Endothelial cell (in vitro differentiated cells): Measurements from ENCODE around the gene ZNF560. TPM values are rescaled to one million over a fixed set of nuclear protein-coding genes. Genes with fewer than 3 reads are reported as not detected.

Source experiments
- DNase-seq: peaks from one replicate; pipeline ENCODE4 v3.0.0; 2021; ENCODE audit warnings: low spot score
- H3K27ac Mint-ChIP-seq: one replicate; pipeline ENCODE4 v1.8.0; 2021; ENCODE audit warnings: mixed read lengths, inconsistent platforms; ENCODE audit not compliant: unreplicated experiment
- H3K27me3 Mint-ChIP-seq: one replicate; pipeline ENCODE4 v1.8.0; 2021; ENCODE audit warnings: mild to moderate bottlenecking, moderate library complexity, mixed read lengths, inconsistent platforms; ENCODE audit not compliant: unreplicated experiment
- H3K36me3 Mint-ChIP-seq: one replicate; pipeline ENCODE4 v1.8.0; 2021; ENCODE audit warnings: mild to moderate bottlenecking, low read depth, mixed read lengths, inconsistent platforms; ENCODE audit not compliant: unreplicated experiment
- H3K4me1 Mint-ChIP-seq: one replicate; pipeline ENCODE4 v1.8.0; 2021; ENCODE audit warnings: mild to moderate bottlenecking, mixed read lengths, inconsistent platforms; ENCODE audit not compliant: unreplicated experiment
- H3K4me3 Mint-ChIP-seq: one replicate; pipeline ENCODE4 v1.8.0; 2021; ENCODE audit warnings: mild to moderate bottlenecking, mixed read lengths, inconsistent platforms; ENCODE audit not compliant: unreplicated experiment
- H3K9me3 Mint-ChIP-seq: one replicate; pipeline ENCODE4 v1.8.0; 2021; ENCODE audit warnings: mixed read lengths, inconsistent platforms; ENCODE audit not compliant: unreplicated experiment
- CTCF ChIP-seq: fragments of 200-600 bp; sonication (generic); IDR thresholded peaks from one replicate; pipeline ENCODE4 v1.5.0; 2021; ENCODE audit warnings: antibody characterized with exemption; ENCODE audit not compliant: unreplicated experiment
- total RNA-seq: library from RNA; stranded (reverse); fragmentation: NEBNext Ultra II Directional; extraction: Animal tissue kit (Norgen Biotek cat#: 25700); gene quantifications from one replicate; pipeline ENCODE4 v1.2.1, GENCODE V29; 2021; ENCODE audit not compliant: unreplicated experiment

Gene ZNF560
- total RNA-seq, 1 donor from 2014 or later, result not detected

GRCh38 chr19:9436358-9436757, 62.1 kb downstream of the ZNF560 start:
- peaks cover 11% of the 10 kb centered on the region for H3K36me3 Mint-ChIP-seq
- H3K27ac Mint-ChIP-seq, result peak overlapping the region; percentile 81
- H3K4me3 Mint-ChIP-seq, result peak overlapping the region; percentile 93
- H3K9me3 Mint-ChIP-seq, result peaks cover 7% of the 10 kb centered on the region
- DNase-seq, result no peak
- no peaks in the 10 kb centered on the region for H3K27me3 Mint-ChIP-seq
- peaks cover 4% of the 10 kb centered on the region for H3K4me1 Mint-ChIP-seq
- TF ChIP-seq CTCF, result no peak

- Mint-ChIP-seq H3K9me3 (peaks cover 7% of the 10 kb centered on the region), H3K27ac (peak within 1 kb of the TSS; percentile 81), H3K4me3 (peak within 1 kb of the TSS; percentile 93), H3K36me3 (peaks cover 14% of the 10 kb centered on the region), H3K27me3 (peaks cover 1% of the 10 kb centered on the region), H3K4me1 (peaks cover 4% of the 10 kb centered on the region)
- peak; percentile 64 for TF ChIP-seq CTCF
- peak; percentile 90 for DNase-seq
Observed at GRCh38 chr19:9435279-9436268, 62.8 kb downstream of the ZNF560 start, which contains the start of gene ZNF266. ZNF266 (minus strand) TSS chr19:9435573; CDS start chr19:9420089, 15,484 bp downstream.

GRCh38 chr19:9431475-9431874, 66.9 kb downstream of the ZNF560 start:
- Mint-ChIP-seq H3K9me3 (no peaks in the 10 kb centered on the region), H3K4me1 (peaks cover 4% of the 10 kb centered on the region), H3K27ac (no peak overlapping the region), H3K36me3 (peaks cover 35% of the 10 kb centered on the region), H3K27me3 (peaks cover 3% of the 10 kb centered on the region), H3K4me3 (peak overlapping the region; percentile 24)
- peak; percentile 18 for DNase-seq
- peak; percentile 53 for TF ChIP-seq CTCF

- peaks cover 35% of the 10 kb centered on the region for H3K36me3 Mint-ChIP-seq
- peaks cover 4% of the 10 kb centered on the region for H3K4me1 Mint-ChIP-seq
- H3K27me3 Mint-ChIP-seq, result peaks cover 3% of the 10 kb centered on the region
- no peak overlapping the region for H3K27ac Mint-ChIP-seq
- H3K9me3 Mint-ChIP-seq, result no peaks in the 10 kb centered on the region
- no peak for TF ChIP-seq CTCF
- peak overlapping the region; percentile 10 for H3K4me3 Mint-ChIP-seq
- DNase-seq, result no peak
Observed at GRCh38 chr19:9430444-9430843, 68.0 kb downstream of the ZNF560 start.

GRCh38 chr19:9427941-9428340, 70.5 kb downstream of the ZNF560 start:
- no peak for DNase-seq
- Mint-ChIP-seq H3K27me3 (peaks cover 6% of the 10 kb centered on the region), H3K4me1 (no peaks in the 10 kb centered on the region), H3K36me3 (peaks cover 56% of the 10 kb centered on the region), H3K4me3 (no peak overlapping the region), H3K27ac (no peak overlapping the region), H3K9me3 (peaks cover 8% of the 10 kb centered on the region)
- no peak for TF ChIP-seq CTCF
